ENCODE measurements around the gene TOP2B.

TOP2B gene

DNA sequence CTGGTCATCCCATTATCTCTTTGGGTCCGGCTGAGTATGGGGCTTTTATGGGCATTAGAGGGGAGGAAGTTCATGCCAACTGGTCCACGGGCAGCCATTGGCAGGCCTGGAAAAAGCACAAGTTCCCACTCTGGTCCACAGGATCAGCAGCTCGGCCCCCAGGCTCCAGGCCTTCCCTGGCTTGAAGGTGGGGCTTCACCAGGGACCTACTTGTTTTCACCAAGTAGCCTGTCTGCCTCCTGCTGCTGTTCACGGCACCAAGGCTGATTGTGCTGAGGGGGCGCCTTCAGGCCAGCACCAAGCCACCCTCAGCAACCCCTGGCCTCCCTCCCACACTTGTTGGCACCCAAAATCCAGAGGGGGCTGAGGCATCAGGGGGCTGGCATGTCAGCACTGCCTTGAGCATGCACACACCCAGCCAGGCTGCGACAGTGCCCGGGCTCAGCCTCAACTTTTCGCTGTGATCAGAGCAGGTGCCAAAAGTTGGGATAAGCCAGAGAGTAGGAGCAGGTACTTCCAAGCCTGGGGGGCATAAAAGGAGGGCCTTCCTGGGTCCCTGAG, 9.1 kb upstream of the TOP2B start:
- in situ Hi-C loops (cut with MboI; ENCODE audit: low sequenced_read_pairs) = no loop called here

DNA sequence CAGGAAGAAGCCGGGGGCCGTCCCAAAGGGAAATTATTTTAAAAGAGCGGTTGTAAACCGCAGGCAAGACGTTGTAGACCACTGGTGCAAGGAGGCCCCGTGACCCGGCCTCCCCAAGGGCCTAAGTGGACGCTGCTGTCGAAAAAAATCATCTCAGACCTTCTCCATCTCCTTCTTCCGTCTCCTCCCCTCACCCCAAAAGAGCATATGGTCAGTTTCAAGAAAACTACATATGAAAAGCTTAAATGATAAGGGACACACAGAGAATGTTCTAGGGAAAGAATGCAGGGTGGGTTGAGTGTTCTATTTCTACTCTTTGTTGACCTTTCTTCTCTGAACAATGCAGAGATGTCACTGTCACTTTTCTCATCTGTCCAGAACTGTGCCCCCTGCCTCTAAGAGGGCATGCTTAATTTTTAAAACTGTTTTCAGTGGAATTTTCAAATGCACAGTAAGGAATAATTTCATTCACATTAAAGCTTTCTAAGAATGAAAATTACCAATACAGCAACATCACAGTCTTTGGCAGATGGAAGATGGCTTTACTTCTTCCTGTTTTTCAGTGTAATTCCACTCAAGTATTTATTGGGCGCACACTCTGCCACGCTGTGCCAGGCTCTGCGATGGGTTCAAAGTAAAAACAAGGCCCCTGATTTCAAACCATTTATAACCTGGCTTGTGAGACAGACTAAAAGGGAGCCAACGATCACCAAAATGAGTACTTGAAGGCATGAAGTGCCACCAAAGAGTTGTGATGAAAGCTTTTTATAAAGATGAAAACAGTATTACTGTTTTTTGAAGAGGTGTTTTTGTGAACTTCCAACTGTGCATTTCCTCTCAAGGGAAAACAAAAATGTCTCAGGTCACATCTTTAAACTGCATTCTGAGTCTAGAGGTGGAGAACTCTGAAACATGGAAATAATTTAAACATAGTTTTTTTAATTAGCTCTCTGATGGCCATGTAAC, 891 bp upstream of the TOP2B start:
- in situ Hi-C loops (cut with MboI; ENCODE audit: low sequenced_read_pairs) = no loop called here

DNA sequence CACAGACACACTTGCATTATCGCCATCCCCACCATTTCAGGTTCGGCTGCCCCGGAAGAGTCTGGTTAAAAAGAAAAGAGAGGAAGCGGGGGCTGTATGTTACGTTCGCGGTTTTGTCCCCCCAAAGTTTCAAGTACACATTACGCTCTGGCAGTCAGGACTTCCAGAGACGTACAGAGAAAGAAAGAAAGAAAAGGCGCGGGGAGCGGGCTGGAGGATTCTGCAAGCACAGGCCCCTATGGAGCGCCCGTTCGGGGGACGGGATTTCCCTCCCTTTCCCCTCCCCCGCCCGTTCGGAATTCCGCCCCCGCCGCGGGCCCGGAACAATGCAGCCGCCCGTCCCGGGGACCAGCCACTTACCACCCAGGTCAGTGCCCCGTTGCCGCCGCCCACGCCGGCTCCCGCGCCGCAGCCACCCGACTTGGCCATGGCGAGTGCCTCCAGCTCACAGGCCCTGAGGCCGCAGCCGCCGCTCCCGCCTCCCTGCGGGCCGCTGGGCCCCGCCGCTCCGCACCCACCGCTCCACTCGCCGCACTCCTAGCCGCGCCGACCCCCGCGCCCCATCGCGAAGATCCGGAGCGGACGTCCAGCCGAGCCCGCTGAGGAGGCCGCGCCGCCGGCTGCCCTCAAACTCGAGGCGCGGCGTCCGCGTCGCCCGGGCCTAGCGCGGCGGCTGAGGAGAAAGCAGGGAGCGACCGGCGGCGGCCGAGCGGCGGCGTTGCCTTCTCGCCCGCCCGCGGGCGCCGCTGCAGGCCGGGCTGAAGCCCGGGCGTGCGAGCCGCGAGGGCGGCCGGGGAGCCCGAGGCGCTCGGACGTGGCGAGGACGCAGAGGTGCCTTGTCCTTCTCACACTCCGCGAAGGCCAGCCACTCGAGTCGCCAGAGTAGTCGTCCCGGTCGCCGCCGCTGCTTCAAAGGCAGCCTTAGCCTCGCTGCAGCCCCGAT, 567 bp downstream of the TOP2B start:
- in situ Hi-C loops (cut with MboI; ENCODE audit: low sequenced_read_pairs) = no loop called here

DNA sequence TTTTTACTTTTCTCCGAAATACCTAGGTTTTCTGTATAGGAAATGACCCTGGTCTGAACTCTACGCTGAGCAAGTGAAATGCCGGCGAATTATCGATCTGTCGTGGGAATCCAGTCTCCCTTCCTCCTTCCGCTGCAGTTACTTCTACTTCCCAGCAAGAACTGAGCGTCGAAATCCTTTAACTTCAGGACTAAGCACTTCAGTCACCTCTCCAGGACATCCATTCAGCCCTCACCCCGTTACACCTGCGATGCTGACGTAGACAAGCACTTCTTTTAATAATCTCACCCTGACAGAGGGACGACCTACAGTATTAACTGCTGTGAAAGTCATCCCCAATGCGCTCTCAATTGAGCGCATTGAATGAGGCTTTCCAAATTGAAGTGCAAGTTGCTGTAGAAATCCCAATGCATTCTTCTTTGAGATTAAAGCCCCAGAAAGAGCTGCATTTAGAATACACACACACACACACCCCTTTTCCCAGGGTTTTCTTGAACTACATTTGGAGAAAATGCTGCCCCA, 1.3 kb downstream of the TOP2B start:
- in situ Hi-C loops (cut with MboI; ENCODE audit: low sequenced_read_pairs) = no loop called here

DNA sequence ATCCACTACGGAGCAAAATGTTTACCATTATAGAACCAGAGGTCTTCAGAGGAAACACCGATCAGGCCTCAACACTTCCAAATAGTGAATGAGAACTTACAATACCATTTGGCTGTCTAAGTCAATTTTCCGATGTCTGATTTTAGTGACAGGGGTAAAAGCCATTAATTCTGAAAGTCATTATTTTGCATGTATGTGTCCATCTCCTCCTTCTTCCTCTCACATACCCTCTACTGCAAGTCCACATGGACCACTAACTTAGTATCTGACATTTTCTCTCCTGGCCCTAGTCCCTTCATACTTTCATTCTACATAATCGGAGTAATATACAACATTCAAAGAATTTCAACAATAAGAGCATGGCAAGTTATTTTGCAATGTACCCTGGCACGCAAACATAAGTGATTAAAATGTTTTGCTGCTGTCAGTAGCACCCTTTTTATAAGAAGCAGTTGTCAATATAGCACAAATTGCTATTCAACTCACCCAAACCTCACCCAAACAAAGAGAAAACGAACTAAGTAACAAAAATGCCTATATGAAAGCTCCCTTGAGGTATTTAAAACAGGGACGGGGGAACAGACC, 1.9 kb downstream of the TOP2B start:
- in situ Hi-C loops (cut with MboI; ENCODE audit: low sequenced_read_pairs) = no loop called here

DNA sequence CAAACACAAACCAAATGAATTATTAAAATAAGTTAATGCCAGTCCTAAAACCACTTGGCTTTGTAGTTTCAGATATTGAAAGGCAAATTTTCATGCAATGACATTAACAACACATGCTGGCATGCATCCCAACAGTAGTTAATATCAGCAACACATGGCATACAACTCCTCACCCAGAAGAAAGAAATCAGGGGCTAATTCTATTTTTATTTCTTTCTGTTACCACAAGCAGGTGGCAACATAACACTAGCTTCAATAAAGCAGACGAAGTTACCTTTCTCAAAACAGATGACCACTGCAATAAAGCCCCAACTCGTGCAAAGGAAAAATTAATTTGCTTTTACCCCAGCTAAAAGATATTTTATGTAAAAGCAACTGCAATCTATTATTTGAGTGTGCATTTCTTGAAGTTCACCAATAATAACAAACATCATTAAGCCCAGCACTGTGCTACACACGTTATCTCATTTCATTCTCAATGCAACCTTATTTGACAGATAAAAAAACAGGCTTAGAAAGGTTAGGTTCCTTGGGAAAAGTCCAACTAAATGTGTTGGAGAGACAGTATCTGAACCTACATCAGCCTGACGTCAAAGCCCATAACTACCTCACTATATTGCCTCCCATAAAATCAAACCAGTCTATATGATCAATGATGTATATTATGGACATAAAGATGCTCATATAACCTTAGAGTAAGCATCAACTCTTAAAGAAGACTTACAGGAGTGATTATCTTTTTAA, 2.8 kb downstream of the TOP2B start:
- in situ Hi-C loops (cut with MboI; ENCODE audit: low sequenced_read_pairs) = no loop called here

DNA sequence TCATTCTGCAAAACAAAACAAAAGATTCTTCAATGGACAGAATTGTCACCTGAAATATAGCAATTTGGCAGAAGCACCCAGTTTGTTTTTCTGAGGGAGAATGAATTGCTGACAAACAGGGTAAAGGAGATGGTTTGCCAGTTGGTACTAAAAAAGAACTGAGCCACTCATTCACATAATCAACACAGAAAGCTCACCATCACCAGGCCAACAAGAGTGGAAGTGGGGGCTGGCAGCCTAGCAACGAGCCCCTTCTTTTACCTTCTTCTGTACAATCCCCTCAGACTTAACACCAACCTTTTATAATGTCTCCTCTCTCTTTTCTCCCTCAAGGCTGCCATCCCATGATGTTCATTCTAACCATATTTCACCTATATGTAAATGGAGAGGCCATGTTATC, 5.9 kb downstream of the TOP2B start:
- in situ Hi-C loops (cut with MboI; ENCODE audit: low sequenced_read_pairs) = no loop called here

DNA sequence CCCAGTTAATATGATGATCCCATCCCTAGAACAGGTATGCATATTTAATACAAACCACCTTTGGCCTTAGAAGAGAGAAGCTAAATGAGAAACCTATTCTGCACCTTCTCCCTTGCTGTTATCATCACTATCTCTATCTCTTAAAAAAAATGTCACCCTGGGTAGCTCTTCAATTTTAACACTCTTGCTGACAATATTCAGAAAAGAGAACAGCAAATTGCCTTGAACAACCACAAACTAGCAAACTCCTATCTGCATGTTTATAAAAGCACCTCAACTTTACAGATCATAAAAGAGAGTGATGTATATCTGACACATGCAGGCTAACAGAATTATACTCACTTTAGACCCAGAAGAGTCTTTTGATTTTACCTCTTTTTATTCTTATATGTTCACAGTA, 7.4 kb downstream of the TOP2B start:
- in situ Hi-C loops (cut with MboI; ENCODE audit: low sequenced_read_pairs) = no loop called here

DNA sequence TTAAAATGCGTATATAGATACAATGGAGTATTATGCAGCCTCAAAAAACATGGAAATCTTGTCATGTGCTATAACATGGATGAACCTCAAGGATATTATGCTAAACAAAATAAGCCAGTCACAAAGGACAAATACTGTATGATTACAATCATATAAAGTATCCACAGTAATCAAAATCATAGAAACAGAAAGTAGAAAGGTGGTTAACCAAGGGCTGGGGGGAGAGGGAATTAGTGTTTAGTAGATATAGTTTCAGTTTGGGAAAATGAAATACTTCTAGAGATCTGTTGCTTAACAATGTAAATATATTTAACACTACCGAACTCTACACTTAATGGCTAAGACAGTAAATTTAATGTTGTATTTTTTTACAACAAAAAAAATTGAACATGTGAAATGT, 9.0 kb downstream of the TOP2B start:
- in situ Hi-C loops (cut with MboI; ENCODE audit: low sequenced_read_pairs) = no loop called here

DNA sequence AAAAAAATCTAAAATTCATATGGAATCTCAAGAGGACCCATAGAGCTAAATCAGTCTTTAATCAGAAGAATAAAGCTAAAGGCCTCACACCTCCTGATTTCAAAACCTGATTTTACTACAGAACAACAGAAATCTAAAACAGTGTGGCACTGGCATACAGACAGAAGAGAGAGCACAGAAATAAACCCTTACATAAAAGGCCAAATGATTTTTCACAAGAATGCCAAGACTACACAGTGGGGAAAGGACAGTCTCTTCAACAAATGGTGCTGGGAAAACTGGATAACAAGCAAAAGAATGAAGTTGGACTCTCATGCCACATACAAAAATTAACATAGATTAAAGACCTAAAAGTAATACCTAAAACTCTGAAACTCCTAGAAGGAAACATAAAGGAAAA, 10.1 kb downstream of the TOP2B start:
- in situ Hi-C loops (cut with MboI; ENCODE audit: low sequenced_read_pairs) = no loop called here

DNA sequence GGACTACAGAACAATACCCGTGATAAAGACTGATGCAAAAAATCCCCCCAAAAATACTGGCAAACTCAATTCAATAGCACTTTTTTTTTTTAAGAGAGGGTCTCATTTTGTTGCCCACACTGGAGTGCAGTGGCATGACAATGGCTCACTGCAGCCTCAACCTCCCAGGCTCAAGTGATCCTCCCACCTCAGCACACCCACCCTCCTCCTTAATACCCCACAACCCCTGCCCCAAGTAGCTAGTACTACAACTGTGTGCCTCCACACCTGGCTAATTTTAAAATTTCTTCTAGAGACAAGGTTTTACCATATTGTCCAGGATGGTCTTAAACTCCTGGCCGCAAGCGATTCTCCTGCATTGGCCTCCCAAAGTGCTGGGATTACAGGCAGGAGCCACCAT, 11.4 kb downstream of the TOP2B start:
- in situ Hi-C loops (cut with MboI; ENCODE audit: low sequenced_read_pairs) = no loop called here

DNA sequence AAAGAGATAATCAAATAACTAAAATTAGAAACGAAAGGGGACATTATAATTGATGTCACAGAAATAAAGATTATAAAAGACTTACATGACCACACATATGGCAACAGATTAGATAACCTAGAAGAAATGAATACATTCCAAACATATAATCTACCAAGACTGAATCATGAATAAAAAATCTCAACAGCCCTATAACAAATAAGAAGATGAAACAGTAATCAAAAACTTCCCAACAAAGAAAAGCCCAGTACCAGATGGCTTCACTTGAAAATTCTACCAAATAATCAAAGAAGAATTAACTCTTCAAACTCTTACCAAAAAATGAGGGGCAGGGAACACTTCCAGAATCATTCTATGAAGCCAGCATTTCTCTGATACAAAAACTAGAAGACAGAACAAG, 11.8 kb downstream of the TOP2B start:
- in situ Hi-C loops (cut with MboI; ENCODE audit: low sequenced_read_pairs) = no loop called here

DNA sequence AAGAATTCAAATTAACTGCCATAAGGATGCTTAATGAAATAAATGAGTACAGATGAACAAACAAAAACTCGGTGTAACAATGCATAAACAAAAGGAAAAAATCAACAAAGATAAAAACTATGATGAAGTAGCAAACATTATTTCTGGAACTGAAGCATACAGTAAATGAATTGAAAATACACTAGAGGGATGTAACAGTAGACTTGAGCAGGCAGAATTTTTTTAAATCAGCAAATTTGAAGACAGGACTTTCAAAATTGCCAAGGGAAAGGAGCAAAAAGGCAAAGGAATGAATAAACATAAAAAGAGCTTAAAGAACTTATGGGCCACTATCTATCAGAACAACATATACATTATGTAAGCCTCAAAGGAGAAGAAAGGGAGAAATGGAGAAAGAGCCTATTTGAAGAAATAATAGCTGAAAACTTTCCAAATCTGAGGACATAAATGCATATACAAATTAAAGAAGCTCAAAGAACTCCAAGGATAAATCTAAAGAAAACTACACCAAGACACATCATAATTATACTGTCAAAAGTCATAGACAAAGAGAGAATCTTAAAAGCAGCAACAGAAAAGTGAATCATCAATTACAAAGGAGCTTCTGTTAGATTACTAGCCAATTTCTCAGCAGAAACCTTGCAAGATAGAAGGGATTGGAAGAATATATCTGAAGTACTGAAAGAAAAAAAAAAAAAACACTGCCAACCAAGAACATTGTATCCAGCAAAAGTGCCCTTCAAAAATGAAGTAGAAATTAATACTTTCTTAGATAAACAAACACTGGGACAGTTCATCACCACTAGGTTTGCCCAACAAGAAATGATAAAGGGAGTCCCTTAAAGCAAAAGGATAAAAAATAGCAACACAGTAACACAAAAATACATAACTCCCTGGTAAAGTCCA, 15.5 kb downstream of the TOP2B start:
- in situ Hi-C loops (cut with MboI; ENCODE audit: low sequenced_read_pairs) = no loop called here

DNA sequence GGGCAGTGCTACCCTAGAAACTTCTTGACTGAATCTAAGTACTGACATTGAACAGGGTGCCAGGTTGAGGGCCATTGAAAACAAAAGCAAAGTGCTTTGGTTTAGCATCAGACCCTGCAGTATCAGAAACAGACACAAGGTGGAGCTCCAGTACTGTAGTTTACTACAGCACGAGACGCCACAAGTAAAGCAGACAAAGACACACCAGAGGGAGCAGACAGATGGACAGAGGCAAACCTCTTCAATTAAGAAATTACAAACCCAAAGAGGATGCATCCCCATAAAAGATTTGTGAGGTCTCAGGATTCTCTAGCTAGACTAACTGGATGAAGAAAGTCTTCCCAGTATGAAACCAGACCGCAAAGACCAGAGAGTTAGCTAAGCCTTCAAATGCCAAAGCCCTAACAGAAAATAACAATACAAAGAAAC, 16.6 kb downstream of the TOP2B start:
- in situ Hi-C loops (cut with MboI; ENCODE audit: low sequenced_read_pairs) = no loop called here

DNA sequence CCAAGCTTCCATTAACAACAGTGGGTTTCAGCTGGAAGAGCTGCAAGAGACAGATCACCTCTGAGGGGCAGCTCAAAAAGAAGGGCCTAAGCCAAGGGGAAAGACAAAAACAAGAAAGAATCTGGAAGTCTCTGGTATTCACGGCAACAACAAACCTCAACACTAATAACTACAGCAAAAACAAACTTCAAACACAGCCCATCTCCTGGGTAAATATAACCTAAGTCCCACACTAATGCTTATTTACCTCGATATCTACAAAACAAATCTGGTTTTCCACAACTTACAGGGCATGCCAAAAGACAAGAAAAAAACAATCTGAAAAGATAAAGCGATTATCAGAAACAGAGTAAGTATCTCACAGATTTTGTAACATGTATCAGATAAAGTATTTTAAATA, 29.7 kb downstream of the TOP2B start:
- in situ Hi-C loops (cut with MboI; ENCODE audit: low sequenced_read_pairs) = no loop called here

DNA sequence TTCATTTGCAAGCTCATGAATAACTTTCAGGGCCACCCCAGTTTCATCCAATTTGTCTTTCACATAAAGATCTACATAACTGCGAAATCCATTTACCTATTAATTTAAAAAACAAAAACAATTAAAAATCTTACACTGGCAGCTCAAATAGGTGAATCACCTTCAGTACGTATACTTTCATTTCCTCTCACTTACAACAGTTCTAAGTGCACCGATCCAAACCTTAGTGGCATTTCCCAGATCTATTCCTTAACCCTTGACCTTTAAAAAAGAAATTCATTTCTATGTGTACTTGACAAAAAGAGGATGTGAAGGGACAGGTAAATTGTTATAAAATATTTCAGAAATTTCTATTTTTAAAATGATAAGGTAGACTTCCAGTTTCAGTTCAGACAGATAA, 30.8 kb downstream of the TOP2B start:
- in situ Hi-C loops (cut with MboI; ENCODE audit: low sequenced_read_pairs) = no loop called here

DNA sequence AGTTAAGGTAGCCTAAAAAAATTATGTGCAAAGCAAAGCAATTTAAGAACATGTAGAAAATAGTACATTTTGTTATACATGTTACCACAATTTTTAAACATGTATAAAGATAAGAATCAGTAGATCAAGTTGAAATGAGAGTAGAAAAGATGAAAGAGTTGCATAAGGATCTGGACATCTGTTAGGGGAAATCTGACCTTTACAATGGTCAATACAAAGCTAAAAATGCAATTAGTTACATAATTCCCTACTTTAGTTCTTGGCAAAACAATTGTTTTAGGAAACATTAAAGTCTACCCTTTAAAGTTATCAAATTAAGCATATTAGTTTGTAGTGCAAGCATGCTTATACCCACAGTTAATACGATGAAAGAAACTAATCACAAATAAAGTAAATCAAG, 32.7 kb downstream of the TOP2B start:
- in situ Hi-C loops (cut with MboI; ENCODE audit: low sequenced_read_pairs) = no loop called here

DNA sequence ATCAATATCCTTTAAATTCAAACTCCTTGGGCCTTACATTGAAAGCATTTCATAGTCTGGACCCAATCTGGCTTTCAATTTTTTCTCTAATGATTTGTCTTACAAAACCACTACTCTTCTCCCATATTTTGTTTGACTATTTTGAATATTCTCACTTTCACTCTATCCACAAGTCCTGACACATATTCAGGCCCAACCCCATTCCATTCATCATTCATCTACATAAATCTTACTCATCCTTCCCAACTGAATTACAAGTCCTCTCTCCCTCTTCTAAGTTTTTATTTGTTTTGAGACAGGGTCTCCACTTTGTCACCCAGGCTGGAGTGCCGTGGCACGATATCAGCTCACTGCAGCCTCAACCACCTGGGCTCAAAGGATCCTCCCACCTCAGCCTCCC, 43.6 kb downstream of the TOP2B start:
- in situ Hi-C loops (cut with MboI; ENCODE audit: low sequenced_read_pairs) = no loop called here

DNA sequence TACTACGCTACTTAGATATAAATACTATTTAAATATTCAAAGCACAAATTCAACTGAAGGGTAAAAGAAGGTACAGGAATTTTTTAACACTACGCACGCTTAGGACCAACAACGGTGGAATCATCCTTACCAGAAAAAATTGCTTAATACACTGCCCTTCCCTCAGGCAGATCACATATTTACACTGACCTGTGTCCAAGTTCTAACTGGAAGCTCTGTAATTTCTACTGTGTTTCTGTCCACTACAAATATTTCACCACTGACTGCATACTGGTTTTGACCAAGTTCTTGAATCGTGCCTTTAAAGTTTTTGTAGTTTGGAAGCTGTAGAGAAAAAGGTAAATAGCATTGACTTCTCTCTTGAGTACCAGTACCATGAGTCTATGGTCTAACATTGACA, 44.2 kb downstream of the TOP2B start:
- in situ Hi-C loops (cut with MboI; ENCODE audit: low sequenced_read_pairs) = no loop called here

Measured in HL-60/S4 treated with phorbol 12-myristate 13-acetate at 8.2 ng/mL for 4 days and 3 days (cell line).